HL-60/S4 treated with retinoic acid at 250 ng/mL for 4 days and 3 days (cell line): ENCODE data around the gene SMG6.

Source experiments
- in situ Hi-C: fragments of 300-500 bp; cut with MboI; formaldehyde crosslinking; loops from 2 replicates; pipeline ENCODE4 v1.7.0; 2022; ENCODE audit warnings: low sequenced_read_pairs

SMG6 gene

GRCh38 chr17:2309338-2310154 lies 6.0 kb upstream of the SMG6 start:
- in situ Hi-C loops, result no loop called here

- in situ Hi-C loops, result no loop called here
Observed at GRCh38 chr17:2304931-2305330, 1.3 kb upstream of the SMG6 start.

GRCh38 chr17:2302778-2303203 lies 794 bp downstream of the SMG6 start:
- in situ Hi-C loops, result no loop called here

- in situ Hi-C loops, result loop anchor here (25.0 kb wide), 1 partner anchor 412 kb away; no protein-coding TSS in a partner anchor
Observed at GRCh38 chr17:2299756-2300155, 3.8 kb downstream of the SMG6 start.

- in situ Hi-C loops, result loop anchor here (25.0 kb wide), 1 partner anchor 412 kb away; no protein-coding TSS in a partner anchor
Observed at GRCh38 chr17:2299136-2299535, 4.4 kb downstream of the SMG6 start.

- in situ Hi-C loops, result loop anchor here (25.0 kb wide), 1 partner anchor 410 kb away; no protein-coding TSS in a partner anchor
Observed at GRCh38 chr17:2297023-2297422, 6.6 kb downstream of the SMG6 start.

- in situ Hi-C loops, result loop anchor here (25.0 kb wide), 1 partner anchor 408 kb away; no protein-coding TSS in a partner anchor
Observed at GRCh38 chr17:2295575-2295974, 8.0 kb downstream of the SMG6 start.

GRCh38 chr17:2292100-2292499 lies 11.5 kb downstream of the SMG6 start:
- in situ Hi-C loops, result loop anchor here (25.0 kb wide), 1 partner anchor 405 kb away; no protein-coding TSS in a partner anchor

GRCh38 chr17:2289878-2290478 lies 13.6 kb downstream of the SMG6 start:
- in situ Hi-C loops, result loop anchor here (25.0 kb wide), 1 partner anchor 403 kb away; no protein-coding TSS in a partner anchor

- in situ Hi-C loops, result loop anchor here (25.0 kb wide), 1 partner anchor 396 kb away; no protein-coding TSS in a partner anchor
Observed at GRCh38 chr17:2283302-2283701, 20.3 kb downstream of the SMG6 start.

- in situ Hi-C loops, result loop anchor here (25.0 kb wide), 1 partner anchor 395 kb away; no protein-coding TSS in a partner anchor
Observed at GRCh38 chr17:2282297-2282873, 21.2 kb downstream of the SMG6 start.

GRCh38 chr17:2279707-2280106 lies 23.9 kb downstream of the SMG6 start:
- in situ Hi-C loops, result loop anchor here (25.0 kb wide), 1 partner anchor 392 kb away; no protein-coding TSS in a partner anchor

- in situ Hi-C loops, result loop anchor here (25.0 kb wide), 1 partner anchor 390 kb away; no protein-coding TSS in a partner anchor
Observed at GRCh38 chr17:2277429-2278170, 26.0 kb downstream of the SMG6 start.

GRCh38 chr17:2275722-2276121 lies 27.9 kb downstream of the SMG6 start:
- in situ Hi-C loops, result loop anchor here (25.0 kb wide), 1 partner anchor 388 kb away; no protein-coding TSS in a partner anchor

GRCh38 chr17:2274414-2274813 lies 29.2 kb downstream of the SMG6 start:
- in situ Hi-C loops, result no loop called here

- in situ Hi-C loops, result no loop called here
Observed at GRCh38 chr17:2271985-2272702, 31.4 kb downstream of the SMG6 start.

- in situ Hi-C loops, result no loop called here
Observed at GRCh38 chr17:2267354-2267753, 36.2 kb downstream of the SMG6 start.

- in situ Hi-C loops, result no loop called here
Observed at GRCh38 chr17:2266865-2267228, 36.7 kb downstream of the SMG6 start.

GRCh38 chr17:2266045-2266864 lies 37.3 kb downstream of the SMG6 start:
- in situ Hi-C loops, result no loop called here
